GM12892 (cell line): Measurements from ENCODE around the gene C3orf49.

ENCODE experiments used
- POLR2A ChIP-seq: IDR thresholded peaks from 2 replicates; pipeline ENCODE4 v1.6.1; 2011; ENCODE audit warnings: low read depth, low read length, control low read depth
- POLR2AphosphoS5 ChIP-seq: IDR thresholded peaks from 2 replicates; pipeline ENCODE4 v1.6.1; 2011; ENCODE audit warnings: low read depth, low read length, control low read depth

- no peak for TF ChIP-seq POLR2A
- no peak for TF ChIP-seq POLR2AphosphoS5
Measured at GRCh38 chr3:63851287-63851686, 32.2 kb downstream of the C3orf49 start.
